GM23338 (cell line): ENCODE measurements around the gene PDP2. TPM values are rescaled to one million over a fixed set of nuclear protein-coding genes. Genes with fewer than 3 reads are reported as not detected.

Source experiments
- ATAC-seq: fragments of 200-7000 bp; cut with Tn5 transposase; 3 replicates; pipeline ENCODE4 v1.9.1; 2020
- DNase-seq: peaks from one replicate; pipeline ENCODE4 v3.0.0-alpha.2; 2015; ENCODE audit warnings: low spot score
- H2AFZ ChIP-seq: fragments of 200-600 bp; sonication (generic); 2 replicates; pipeline ENCODE4 v1.8.0; 2016; ENCODE audit warnings: antibody characterized with exemption, mild to moderate bottlenecking, moderate library complexity
- H3F3A ChIP-seq: fragments of 200-600 bp; sonication (generic); replicated peaks from 2 replicates; pipeline ENCODE4 v1.8.0; 2017; ENCODE audit warnings: antibody characterized with exemption, mixed run types, low read depth
- H3K27ac ChIP-seq: fragments of 200-600 bp; sonication (generic); 2 replicates; pipeline ENCODE4 v1.6.1; 2016; ENCODE audit warnings: low read depth
- H3K27me3 ChIP-seq: fragments of 200-600 bp; sonication (generic); 2 replicates; pipeline ENCODE4 v1.8.0; 2016; ENCODE audit warnings: mild to moderate bottlenecking, mixed run types, moderate library complexity; ENCODE audit not compliant: insufficient read depth
- H3K36me3 ChIP-seq: fragments of 200-600 bp; sonication (generic); 2 replicates; pipeline ENCODE4 v1.8.0; 2016; ENCODE audit warnings: mild to moderate bottlenecking; ENCODE audit not compliant: insufficient read depth
- H3K4me1 ChIP-seq: fragments of 200-600 bp; sonication (generic); 2 replicates; pipeline ENCODE4 v1.8.0; 2016; ENCODE audit warnings: mild to moderate bottlenecking, moderate library complexity; ENCODE audit not compliant: insufficient read depth
- H3K4me2 ChIP-seq: fragments of 200-600 bp; sonication (generic); 2 replicates; pipeline ENCODE4 v1.7.1; 2017; ENCODE audit warnings: mixed run types
- H3K4me3 ChIP-seq: fragments of 200-600 bp; sonication (generic); 2 replicates; pipeline ENCODE4 v1.6.1; 2016; ENCODE audit warnings: mixed run types
- H3K79me2 ChIP-seq: fragments of 200-600 bp; sonication (generic); replicated peaks from 2 replicates; pipeline ENCODE4 v1.8.0; 2017; ENCODE audit warnings: mild to moderate bottlenecking; ENCODE audit not compliant: insufficient read depth
- H3K9me2 ChIP-seq: fragments of 200-600 bp; sonication (generic); 2 replicates; pipeline ENCODE4 v1.8.0; 2017; ENCODE audit not compliant: insufficient read depth
- H4K20me1 ChIP-seq: fragments of 200-600 bp; sonication (generic); replicated peaks from 2 replicates; pipeline ENCODE4 v1.8.0; 2017; ENCODE audit warnings: mild to moderate bottlenecking; ENCODE audit not compliant: insufficient read depth
- H3K27ac Mint-ChIP-seq: 2 replicates; pipeline ENCODE4 v1.8.0; 2020; ENCODE audit warnings: inconsistent platforms, mild to moderate bottlenecking, moderate library complexity, mixed read lengths
- H3K27me3 Mint-ChIP-seq: 3 replicates; pipeline ENCODE4 v1.8.0; 2022; ENCODE audit warnings: low read depth, mild to moderate bottlenecking, moderate library complexity, mixed read lengths, inconsistent platforms; ENCODE audit not compliant: insufficient read depth, poor library complexity
- H3K36me3 Mint-ChIP-seq: 3 replicates; pipeline ENCODE4 v1.8.0; 2021; ENCODE audit warnings: low read depth, mild to moderate bottlenecking, inconsistent platforms, moderate library complexity, mixed read lengths
- H3K4me1 Mint-ChIP-seq: 3 replicates; pipeline ENCODE4 v1.8.0; 2020; ENCODE audit warnings: mild to moderate bottlenecking, inconsistent platforms, mixed read lengths
- H3K4me3 Mint-ChIP-seq: 3 replicates; pipeline ENCODE4 v1.8.0; 2021; ENCODE audit warnings: moderate library complexity, mild to moderate bottlenecking, inconsistent platforms, mixed read lengths
- H3K9me3 Mint-ChIP-seq: 3 replicates; pipeline ENCODE4 v1.8.0; 2020; ENCODE audit warnings: moderate library complexity, mild to moderate bottlenecking, inconsistent platforms, mixed read lengths
- CREB1 ChIP-seq: fragments of 250-450 bp; sonication (Bioruptor Pico); IDR thresholded peaks from 2 replicates; pipeline ENCODE4 v1.5.0; 2020; ENCODE audit warnings: low read depth, mild to moderate bottlenecking, moderate library complexity
- ETS1 ChIP-seq: IDR thresholded peaks from 2 replicates; pipeline ENCODE4 v1.6.1; 2016; ENCODE audit warnings: antibody characterized with exemption
- EZH2phosphoT487 ChIP-seq: fragments of 200-600 bp; sonication (generic); IDR thresholded peaks from one replicate; pipeline ENCODE4 v1.8.1; 2018; ENCODE audit warnings: antibody characterized with exemption; ENCODE audit not compliant: unreplicated experiment
- JUNB ChIP-seq: IDR thresholded peaks from one replicate; pipeline ENCODE4 v1.6.1; 2016; ENCODE audit warnings: antibody characterized with exemption; ENCODE audit not compliant: unreplicated experiment
- NANOG ChIP-seq: IDR thresholded peaks from 2 replicates; pipeline ENCODE4 v1.6.1; 2016; ENCODE audit warnings: antibody characterized with exemption, borderline replicate concordance
- ZNF331 ChIP-seq: fragments of 250-450 bp; sonication (Bioruptor Pico); IDR thresholded peaks from 2 replicates; pipeline ENCODE4 v1.5.0; 2020; ENCODE audit warnings: low read depth, mild to moderate bottlenecking, moderate library complexity
- ZNF462 ChIP-seq: fragments of 250-450 bp; sonication (Bioruptor Pico); IDR thresholded peaks from 2 replicates; pipeline ENCODE4 v1.5.0; 2020; ENCODE audit warnings: mild to moderate bottlenecking, moderate library complexity
- polyA plus RNA-seq: library from polyadenylated mRNA; unstranded; fragments of >200 nt; fragmentation: Nextera tagmentation; extraction: Ambion mirVana; gene quantifications from 2 replicates; pipeline ENCODE4 v1.2.1, GENCODE V29; 2016
- total RNA-seq: library from RNA; depleted of rRNA; stranded (reverse); fragments of >200 nt; shearing (Covaris generic); gene quantifications from 2 replicates; pipeline ENCODE4 v1.2.3, GENCODE V29; 2014

The PDP2 gene
- total and polyA plus RNA-seq, 2 experiments from 2014 or later = 9.0 to 23.2 TPM

GRCh38 chr16:66878067-66878466 is 2.2 kb upstream of the PDP2 start (continued):
- no peak for TF ChIP-seq CREB1 (CRISPR knock-in tag)
- TF ChIP-seq NANOG = no peak
- no peak for TF ChIP-seq EZH2phosphoT487
- no peak for TF ChIP-seq ETS1
- TF ChIP-seq ZNF462 = no peak
- no peak for TF ChIP-seq ZNF331
- TF ChIP-seq JUNB = no peak

- Mint-ChIP-seq H3K36me3 (peaks cover 20% of the 10 kb centered on the region), H3K27ac (no peak overlapping the region), H3K9me3 (no peaks in the 10 kb centered on the region; the same call in 1 of the 3 replicates), H3K27me3 (peaks cover 16% of the 10 kb centered on the region), H3K4me1 (peaks cover 8% of the 10 kb centered on the region), H3K4me3 (peak overlapping the region; percentile 97)
- peak; percentile 37 for ATAC-seq
- peak; percentile 31 for DNase-seq
- Histone ChIP-seq H3F3A (no peaks in the 10 kb centered on the region), H3K9me2 (no peaks in the 10 kb centered on the region), H4K20me1 (peaks cover 26% of the 10 kb centered on the region; the same call in 1 of the 2 replicates), H2AFZ (peak overlapping the region; percentile 98), H3K27ac (no peak overlapping the region), H3K36me3 (peaks cover 11% of the 10 kb centered on the region; the same call in 1 of the 2 replicates), H3K4me1 (0 out of 2 replicates have a peak, but pooled peaks cover 13% of the 10 kb centered on the region), H3K79me2 (peaks cover 30% of the 10 kb centered on the region), H3K27me3 (peaks cover 7% of the 10 kb centered on the region; the same call in 1 of the 2 replicates), H3K4me2 (peak overlapping the region; percentile 93), H3K4me3 (peak overlapping the region; percentile 96)
- TF ChIP-seq JUNB (no peak), EZH2phosphoT487 (no peak)
These were observed 701 bp downstream of the PDP2 start for GRCh38 chr16:66881014-66881417.
